ENCODE data around the gene QSOX1. TPM values are rescaled to one million over a fixed set of nuclear protein-coding genes. Genes with fewer than 3 reads are reported as not detected.

QSOX1 gene
- total and polyA plus RNA-seq, 2 of the 4 experiments (the other 2 are of a cell fraction), result 102 to 791 TPM

GRCh38 chr1:180210008-180210620 lies 55.4 kb downstream of the QSOX1 start:
- no peak overlapping the region for H3K4me2 ChIP-seq (ENCODE audit: low read depth, low read length)
- H2BK15ac ChIP-seq (ENCODE audit: low read depth, low read length), result no peak overlapping the region
- no peak overlapping the region for H3K56ac ChIP-seq (ENCODE audit: extremely low read depth, insufficient read depth, low read length)
- no TSS peak for BruUV-seq (replicated peaks)
- H4K5ac ChIP-seq (ENCODE audit: low read depth, low read length), result no peak overlapping the region
- H3K4me3 ChIP-seq (ENCODE audit: insufficient read depth, low read depth, low read length), result no peak overlapping the region
- no peaks in the 10 kb centered on the region for H3K36me3 ChIP-seq (ENCODE audit: control insufficient read depth, insufficient read depth, low read length)
- no peak overlapping the region for H3K27ac ChIP-seq (ENCODE audit: insufficient read depth, low read length)
- DNase-seq, result no peak
- no peak overlapping the region for H2BK20ac ChIP-seq (ENCODE audit: low read depth, low read length)
- H3K9ac ChIP-seq (ENCODE audit: low read depth, low read length), result no peak overlapping the region
- H2BK5ac ChIP-seq (ENCODE audit: low read depth, low read length, poor library complexity, severe bottlenecking), result no peak overlapping the region
- WGBS, 2 experiments (ENCODE audit: extremely low coverage in 2 of 2, insufficient read length in 1 of 2), result no CpG with 5 or more reads among the region's 4 CpGs
- no peak for TF ChIP-seq MAFK (IDR thresholded peaks at IDR 0.05; ENCODE audit: low read depth, low read length)
- TF ChIP-seq FOS (IDR thresholded peaks at IDR 0.05; ENCODE audit: low read depth, low read length), result no peak
- TF ChIP-seq POLR2A (IDR thresholded peaks at IDR 0.05; ENCODE audit: low read depth, low read length), result no peak; the same call in 1 of the 2 replicates
- TF ChIP-seq SMC3 (IDR thresholded peaks at IDR 0.05; ENCODE audit: low read depth, low read length), result no peak
- no peak for TF ChIP-seq MAZ (IDR thresholded peaks at IDR 0.05; ENCODE audit: borderline replicate concordance, low read depth, low read length)
- TF ChIP-seq USF2 (IDR thresholded peaks at IDR 0.05; ENCODE audit: low read depth, low read length), result no peak
- no peak for TF ChIP-seq MXI1 (IDR thresholded peaks at IDR 0.05; ENCODE audit: borderline replicate concordance, low read depth, low read length)
- no peak for TF ChIP-seq BHLHE40 (IDR thresholded peaks at IDR 0.05; ENCODE audit: low read depth, low read length)
- TF ChIP-seq CHD1 (IDR thresholded peaks at IDR 0.05; ENCODE audit: low read depth, low read length), result no peak
- TF ChIP-seq RAD21 (IDR thresholded peaks at IDR 0.05; ENCODE audit: low read length), result no peak
- no peak for TF ChIP-seq RCOR1 (IDR thresholded peaks at IDR 0.05; ENCODE audit: insufficient replicate concordance, low read length)
- TF ChIP-seq NFE2L2 (IDR thresholded peaks at IDR 0.05; ENCODE audit: low read depth, low read length), result no peak
- no peak for TF ChIP-seq CTCF (conservative IDR thresholded peaks at IDR 0.05; ENCODE audit: low read depth, low read length)
- TF ChIP-seq RFX5 (IDR thresholded peaks at IDR 0.05; ENCODE audit: low read depth, low read length), result no peak
- no peak for TF ChIP-seq CEBPB (IDR thresholded peaks at IDR 0.05; ENCODE audit: low read depth, low read length)
- no peak for TF ChIP-seq ELK1 (IDR thresholded peaks at IDR 0.05; ENCODE audit: borderline replicate concordance, low read depth, low read length)
- POLR2A ChIA-PET (ENCODE audit: unreplicated experiment), result no interaction called here
- in situ Hi-C loops (cut with MboI; ENCODE audit: low sequenced_read_pairs) (no loop called here), dilution Hi-C loops (cut with HindIII; ENCODE audit: low sequenced_read_pairs, unreplicated experiment) (no loop called here), intact Hi-C loops (cut with micrococcal nuclease) (loop anchor here (5.0 kb wide), 1 partner anchor 382 kb away; no protein-coding TSS in a partner anchor)
- H2BK120ac ChIP-seq (ENCODE audit: low read depth, low read length), result no peak overlapping the region
- ATAC-seq (ENCODE audit: low read depth), result no peak
- no peak overlapping the region for H4K91ac ChIP-seq (ENCODE audit: insufficient read depth, low read depth, low read length)
- H2AK5ac ChIP-seq (ENCODE audit: low read depth, low read length), result no peak overlapping the region
- H4K8ac ChIP-seq (ENCODE audit: low read depth in 2 of 2, low read length in 2 of 2), result no peak overlapping the region
- H3K23ac ChIP-seq (ENCODE audit: low read depth, low read length), result no peak overlapping the region
- no peaks in the 10 kb centered on the region for H3K4me1 ChIP-seq (ENCODE audit: control insufficient read depth, insufficient read depth, low read length)
- H3K27me3 ChIP-seq (ENCODE audit: control insufficient read depth, insufficient read depth, low read length), result no peaks in the 10 kb centered on the region
- CTCF ChIA-PET, result interaction anchor here (0.7 to 1.1 kb wide), 2 partner anchors 14 to 267 kb away, joined by 3 read pairs; no protein-coding TSS in a partner anchor
- no peak overlapping the region for H2AFZ ChIP-seq (replicated peaks; ENCODE audit: low read length, poor library complexity)
- no peak overlapping the region for H3K14ac ChIP-seq (replicated peaks; ENCODE audit: low read depth, low read length)
- no peaks in the 10 kb centered on the region for H3K9me3 ChIP-seq (ENCODE audit: control insufficient read depth, insufficient read depth, low read length)
- no peak overlapping the region for H3K18ac ChIP-seq (ENCODE audit: low read depth, low read length)
- no peaks in the 10 kb centered on the region for H3K9me1 ChIP-seq (ENCODE audit: insufficient read depth, low read length)
- no peaks in the 10 kb centered on the region for H4K20me1 ChIP-seq (ENCODE audit: insufficient read depth, low read length)
- H3K4ac ChIP-seq (ENCODE audit: low read depth, low read length), result no peak overlapping the region
- no peaks in the 10 kb centered on the region for H3K79me1 ChIP-seq (ENCODE audit: low read depth in 1 of 2, low read length in 2 of 2)
- no peak overlapping the region for H2AK9ac ChIP-seq (replicated peaks; ENCODE audit: low read depth, low read length, poor library complexity)
